ENCODE data around the gene TMEM44. TPM values are rescaled to one million over a fixed set of nuclear protein-coding genes. Genes with fewer than 3 reads are reported as not detected.

Gene TMEM44
- total RNA-seq, 2 donors from 2014 or later, result 1.8 to 9.6 TPM

DNA sequence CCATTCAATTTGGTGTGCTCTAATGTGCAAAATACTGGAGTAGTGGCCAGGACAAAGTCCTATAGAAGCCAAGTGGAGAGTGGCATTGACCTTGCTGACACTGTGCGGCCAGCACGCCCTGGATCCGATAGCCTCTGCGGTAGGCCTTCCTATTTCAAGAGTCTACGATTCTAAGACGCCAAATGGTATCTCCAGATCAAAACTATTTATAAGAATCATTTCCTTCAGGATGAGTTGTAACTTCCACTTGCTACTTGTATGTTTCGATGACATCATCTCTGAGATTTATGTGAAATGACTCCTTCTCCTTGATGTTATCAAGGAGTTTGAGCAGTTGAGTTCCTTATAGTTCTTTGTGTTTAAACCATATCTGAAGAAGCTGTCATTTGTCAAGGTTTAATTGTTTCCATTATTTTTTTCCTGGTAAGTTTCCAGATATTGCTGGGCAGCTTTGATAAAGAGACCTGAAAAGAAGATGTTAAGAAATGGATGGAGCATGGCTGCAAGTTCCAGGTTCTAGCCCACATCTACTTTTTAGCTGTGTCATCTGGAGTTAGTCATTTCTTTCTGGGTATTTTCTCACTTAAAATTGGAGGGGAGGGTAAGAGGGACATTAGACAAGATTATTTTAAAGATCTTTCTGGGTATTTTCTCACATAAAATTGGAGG is 71.8 kb downstream of the TMEM44 start:
- Histone ChIP-seq H3K9me3 (no peaks in the 10 kb centered on the region), H3K4me3 (no peak overlapping the region), H3K27ac (no peak overlapping the region), H3K4me1 (peaks cover 8% of the 10 kb centered on the region), H3K36me3 (replicated peaks in 1 of 2; ENCODE audit: insufficient read depth in 1 of 2, low read depth in 2 of 2) (no peaks in the 10 kb centered on the region), H3K27me3 (no peaks in the 10 kb centered on the region)
- TF ChIP-seq, protein P1, sequence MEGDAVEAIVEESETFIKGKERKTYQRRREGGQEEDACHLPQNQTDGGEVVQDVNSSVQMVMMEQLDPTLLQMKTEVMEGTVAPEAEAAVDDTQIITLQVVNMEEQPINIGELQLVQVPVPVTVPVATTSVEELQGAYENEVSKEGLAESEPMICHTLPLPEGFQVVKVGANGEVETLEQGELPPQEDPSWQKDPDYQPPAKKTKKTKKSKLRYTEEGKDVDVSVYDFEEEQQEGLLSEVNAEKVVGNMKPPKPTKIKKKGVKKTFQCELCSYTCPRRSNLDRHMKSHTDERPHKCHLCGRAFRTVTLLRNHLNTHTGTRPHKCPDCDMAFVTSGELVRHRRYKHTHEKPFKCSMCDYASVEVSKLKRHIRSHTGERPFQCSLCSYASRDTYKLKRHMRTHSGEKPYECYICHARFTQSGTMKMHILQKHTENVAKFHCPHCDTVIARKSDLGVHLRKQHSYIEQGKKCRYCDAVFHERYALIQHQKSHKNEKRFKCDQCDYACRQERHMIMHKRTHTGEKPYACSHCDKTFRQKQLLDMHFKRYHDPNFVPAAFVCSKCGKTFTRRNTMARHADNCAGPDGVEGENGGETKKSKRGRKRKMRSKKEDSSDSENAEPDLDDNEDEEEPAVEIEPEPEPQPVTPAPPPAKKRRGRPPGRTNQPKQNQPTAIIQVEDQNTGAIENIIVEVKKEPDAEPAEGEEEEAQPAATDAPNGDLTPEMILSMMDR (IDR thresholded peaks at IDR 0.05), result no peak
- TF ChIP-seq POLR2A (IDR thresholded peaks at IDR 0.05), result no peak
- DNase-seq, result no peak
- 75 to 91% methylated on average over 7 of the region's 7 CpGs for WGBS, 2 donors
- ATAC-seq, result peak; percentile 28
- intact Hi-C loops (cut with DNase I), result no loop called here

DNA sequence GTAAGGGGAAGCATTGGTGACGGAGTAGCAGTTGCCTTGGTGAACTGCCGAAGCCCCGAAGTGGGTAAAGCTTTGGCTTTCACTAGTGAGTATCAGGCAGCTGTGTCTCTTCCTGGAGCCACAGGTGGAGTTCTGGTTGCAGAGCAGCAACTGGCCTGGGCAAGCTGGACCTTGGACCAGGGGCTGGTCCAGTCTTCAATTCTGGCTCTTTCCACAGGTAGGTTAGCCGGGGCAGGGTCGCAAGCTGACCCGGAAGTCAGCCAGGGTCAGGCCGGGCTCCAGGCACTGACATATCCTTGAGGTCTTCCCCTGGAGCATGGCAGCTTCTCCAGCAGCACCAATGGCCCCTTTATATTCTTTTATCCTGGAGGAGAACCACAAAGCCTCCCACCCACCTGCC is 73.2 kb downstream of the TMEM44 start:
- Histone ChIP-seq H3K4me3 (no peak overlapping the region), H3K27me3 (no peaks in the 10 kb centered on the region), H3K36me3 (replicated peaks in 1 of 2; ENCODE audit: insufficient read depth in 1 of 2, low read depth in 2 of 2) (no peaks in the 10 kb centered on the region), H3K27ac (no peak overlapping the region), H3K4me1 (peaks cover 8% of the 10 kb centered on the region), H3K9me3 (no peaks in the 10 kb centered on the region)
- DNase-seq (no peak), ATAC-seq (no peak)
- intact Hi-C loops (cut with DNase I), result no loop called here
- TF ChIP-seq, protein P1 (IDR thresholded peaks at IDR 0.05), result no peak
- no peak for TF ChIP-seq POLR2A (IDR thresholded peaks at IDR 0.05)
- WGBS, 2 donors, result 31 to 54% methylated on average over 2 to 7 of the region's 7 CpGs

DNA sequence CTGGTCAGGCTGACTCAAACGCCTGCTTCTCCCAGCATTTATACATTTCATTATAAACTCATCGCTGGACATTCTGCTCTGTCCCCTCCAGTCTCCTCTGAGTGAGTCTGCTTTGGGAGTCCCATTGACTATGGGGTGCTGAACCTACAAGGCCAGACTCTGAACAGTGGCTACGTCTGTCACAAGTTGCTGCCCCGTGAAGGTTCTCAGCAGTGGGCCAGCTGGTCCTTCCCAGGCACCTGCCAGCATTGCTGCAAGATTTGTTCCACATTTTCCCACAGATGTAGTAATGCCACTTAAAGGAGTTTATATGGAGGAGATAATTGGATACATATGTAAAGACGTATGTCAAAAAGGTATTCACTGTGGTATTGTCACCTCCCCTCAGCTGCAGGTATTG is 73.7 kb downstream of the TMEM44 start:
- H3K36me3 ChIP-seq (replicated peaks in 1 of 2; ENCODE audit: insufficient read depth in 1 of 2, low read depth in 2 of 2), result no peaks in the 10 kb centered on the region
- no peaks in the 10 kb centered on the region for H3K9me3 ChIP-seq
- H3K4me3 ChIP-seq, result no peak overlapping the region
- TF ChIP-seq, protein P1 (IDR thresholded peaks at IDR 0.05), result no peak
- no peak for TF ChIP-seq POLR2A (IDR thresholded peaks at IDR 0.05)
- ATAC-seq (peak; percentile 16), DNase-seq (peak in 2 of 4 donors; percentile 35 to 60)
- H3K4me1 ChIP-seq, result peaks cover 8% of the 10 kb centered on the region
- 56 to 88% methylated on average over 5 of the region's 5 CpGs for WGBS, 2 donors
- no peaks in the 10 kb centered on the region for H3K27me3 ChIP-seq
- intact Hi-C loops (cut with DNase I), result no loop called here
- no peak overlapping the region for H3K27ac ChIP-seq

DNA sequence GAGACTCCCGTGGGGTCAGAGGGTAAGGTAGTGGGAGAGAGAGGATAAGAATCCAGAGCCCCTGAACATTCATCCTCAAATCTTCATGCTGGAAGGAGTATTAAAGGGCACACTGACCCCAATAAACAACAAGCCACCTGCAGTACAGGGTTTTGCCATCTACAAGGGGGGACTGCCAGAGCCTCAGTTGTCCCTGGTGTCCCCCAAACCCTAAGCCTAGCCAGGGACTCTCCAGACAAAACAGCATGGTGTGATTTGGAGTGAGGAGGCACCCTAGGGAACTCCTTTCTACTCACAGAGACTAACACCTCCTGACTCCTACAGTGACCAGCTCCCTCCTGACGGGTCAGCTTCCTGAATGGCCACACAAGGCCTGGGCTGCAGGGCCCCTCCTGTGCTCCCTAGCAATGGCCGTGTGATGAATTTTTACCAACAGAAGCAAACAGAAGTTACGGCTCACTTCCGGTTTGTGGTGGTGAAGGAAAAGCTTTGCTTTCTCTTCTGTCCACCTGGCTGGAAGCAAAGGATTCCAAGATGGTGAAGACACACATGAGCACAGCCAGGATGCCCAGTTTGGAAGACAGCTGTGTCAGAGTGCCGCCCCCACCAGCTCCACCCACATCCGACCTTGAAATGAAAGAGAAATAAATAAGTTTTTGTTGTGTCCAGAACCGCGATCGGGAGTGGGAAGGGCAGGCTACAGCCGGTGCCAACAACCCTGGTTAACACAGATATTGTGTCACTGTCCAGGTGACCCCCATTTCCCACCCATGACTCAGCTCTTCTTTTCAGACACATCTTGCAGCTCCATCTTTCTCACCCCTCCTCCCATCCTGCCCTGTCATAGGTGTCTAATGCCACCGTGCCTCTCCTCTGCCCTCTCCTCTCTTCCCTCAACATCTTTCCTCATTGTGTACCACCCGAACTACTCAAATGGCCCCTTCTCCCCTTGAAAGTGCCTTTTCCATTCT is 76.8 kb downstream of the TMEM44 start:
- no peaks in the 10 kb centered on the region for H3K36me3 ChIP-seq (replicated peaks in 1 of 2; ENCODE audit: insufficient read depth in 1 of 2, low read depth in 2 of 2)
- peaks cover 8% of the 10 kb centered on the region for H3K4me1 ChIP-seq
- H3K27me3 ChIP-seq, result no peaks in the 10 kb centered on the region
- intact Hi-C loops (cut with DNase I), result no loop called here
- ATAC-seq (peak; percentile 53), DNase-seq (peak in 1 of 4 donors; percentile 23)
- H3K4me3 ChIP-seq, result no peak overlapping the region
- TF ChIP-seq, protein P1 (IDR thresholded peaks at IDR 0.05), result no peak
- TF ChIP-seq POLR2A (IDR thresholded peaks at IDR 0.05), result no peak
- H3K9me3 ChIP-seq, result no peaks in the 10 kb centered on the region
- 34 to 36% methylated on average over 12 to 13 of the region's 13 CpGs for WGBS, 2 donors
- H3K27ac ChIP-seq, result peak overlapping the region in 1 of 4 donors; percentile 3

Data from body of pancreas (tissue), 4 donors.